HepG2 (cell line): ENCODE data around the gene CHPF. TPM values are rescaled to one million over a fixed set of nuclear protein-coding genes. Genes with fewer than 3 reads are reported as not detected.

Source experiments
- ARNT ChIP-seq: fragments of 450-650 bp; IDR thresholded peaks from 2 replicates; pipeline ENCODE4 v1.6.1; 2017
- CCDC6 ChIP-seq: sonication (generic); formaldehyde crosslinking; IDR thresholded peaks from 2 replicates; pipeline ENCODE4 v1.8.1; 2022; ENCODE audit warnings: mild to moderate bottlenecking, missing genetic modification reagents, moderate library complexity
- GMEB1 ChIP-seq: sonication (generic); formaldehyde crosslinking; IDR thresholded peaks from 2 replicates; pipeline ENCODE4 v1.5.1; 2020; ENCODE audit warnings: missing genetic modification reagents, mild to moderate bottlenecking, borderline replicate concordance
- HMGA1 ChIP-seq: sonication (generic); formaldehyde crosslinking; conservative IDR thresholded peaks from 2 replicates; pipeline ENCODE4 v1.4.0; 2020; ENCODE audit warnings: missing genetic modification reagents
- KDM5A ChIP-seq: fragments of 200-600 bp; sonication (generic); IDR thresholded peaks from 2 replicates; pipeline ENCODE4 v1.7.0; 2018; ENCODE audit warnings: antibody characterized with exemption, mild to moderate bottlenecking, low read length, borderline replicate concordance
- MED8 ChIP-seq: sonication (generic); formaldehyde crosslinking; IDR thresholded peaks from 2 replicates; pipeline ENCODE4 v1.8.1; 2023; ENCODE audit warnings: mild to moderate bottlenecking, missing genetic modification reagents; ENCODE audit not compliant: insufficient replicate concordance
- MEIS1 ChIP-seq: sonication (generic); formaldehyde crosslinking; IDR thresholded peaks from 2 replicates; pipeline ENCODE4 v1.9.0; 2021; ENCODE audit warnings: mild to moderate bottlenecking, missing genetic modification reagents, moderate library complexity, borderline replicate concordance
- NFAT5 ChIP-seq: sonication (generic); formaldehyde crosslinking; IDR thresholded peaks from 2 replicates; pipeline ENCODE4 v1.4.0; 2020; ENCODE audit warnings: missing genetic modification reagents
- NFYB ChIP-seq: sonication (generic); formaldehyde crosslinking; IDR thresholded peaks from 2 replicates; pipeline ENCODE4 v1.4.0; 2020; ENCODE audit warnings: missing genetic modification reagents
- PBX2 ChIP-seq: IDR thresholded peaks from 2 replicates; pipeline ENCODE4 v1.6.1; 2016; ENCODE audit warnings: control low read depth
- PCBP2 ChIP-seq: fragments of 200-400 bp; formaldehyde crosslinking; optimal IDR thresholded peaks from 2 replicates; pipeline ENCODE3; 2018; ENCODE audit warnings: low read length, low read depth; ENCODE audit not compliant: poor library complexity, severe bottlenecking
- RCOR2 ChIP-seq: IDR thresholded peaks from 2 replicates; pipeline ENCODE4 v1.6.1; 2016; ENCODE audit warnings: missing biosample characterization, missing genetic modification reagents
- RFX5 ChIP-seq: IDR thresholded peaks from 2 replicates; pipeline ENCODE4 v1.6.1; 2011; ENCODE audit warnings: low read depth, low read length, improper control_type of control experiment
- SAP130 ChIP-seq: IDR thresholded peaks from 2 replicates; pipeline ENCODE4 v1.6.1; 2016; ENCODE audit warnings: low read depth
- SKI ChIP-seq: fragments of 450-650 bp; IDR thresholded peaks from one replicate; pipeline ENCODE4 v1.6.1; 2018; ENCODE audit warnings: mild to moderate bottlenecking; ENCODE audit not compliant: partially characterized antibody
- ZNF20 ChIP-seq: sonication (generic); formaldehyde crosslinking; IDR thresholded peaks from 2 replicates; pipeline ENCODE4 v1.4.0; 2020; ENCODE audit warnings: mild to moderate bottlenecking, moderate library complexity, missing genetic modification reagents
- ZNF512 ChIP-seq: sonication (generic); formaldehyde crosslinking; IDR thresholded peaks from 2 replicates; pipeline ENCODE4 v1.4.0; 2020; ENCODE audit warnings: mild to moderate bottlenecking, missing genetic modification reagents
- ZNF577 ChIP-seq: sonication (generic); formaldehyde crosslinking; IDR thresholded peaks from 2 replicates; pipeline ENCODE4 v1.4.0; 2020; ENCODE audit warnings: mild to moderate bottlenecking, low read depth, missing genetic modification reagents, borderline replicate concordance
- ZNF678 ChIP-seq: sonication (generic); formaldehyde crosslinking; IDR thresholded peaks from 2 replicates; pipeline ENCODE4 v1.4.0; 2020; ENCODE audit warnings: mild to moderate bottlenecking, missing genetic modification reagents
- polyA plus RNA-seq, 8 experiments: library from polyadenylated mRNA; depleted of rRNA in 3 of 8; stranded (reverse) in 7 of 8; unstranded in 1 of 8; fragments of >200 nt; fragmentation: Illumina TruSeq in 4 of 8; extraction: Trizol in 4 of 8; gene quantifications; 2 replicates each; pipeline versions ENCODE4 v1.2.1 to v1.2.3, GENCODE V29; 2011 to 2016; ENCODE audit warnings: low read depth in 4 of 8, missing spikeins in 1 of 8, mixed read lengths in 1 of 8; ENCODE audit not compliant: insufficient read depth in 1 of 8
- total RNA-seq, 5 experiments: library from RNA; depleted of rRNA; stranded (reverse); fragments of >200 nt; fragmentation: Illumina TruSeq; extraction: Trizol; gene quantifications; 2 replicates each; pipeline ENCODE4 v1.2.3, GENCODE V29; 2016; ENCODE audit warnings: low read depth in 1 of 5

Gene CHPF
- total and polyA plus RNA-seq, 2 of the 13 experiments (the other 11 are each of a cell fraction or from before 2014, with no cell fraction given): 79.6 to 111 TPM

GRCh38 chr2:219542931-219543595 lies 546 bp downstream of the CHPF start (continued):
- TF ChIP-seq ZNF512 (no peak), RCOR2 (CRISPR knock-in tag) (no peak), NFYB (CRISPR knock-in tag) (no peak), PBX2 (CRISPR knock-in tag) (no peak), ZNF577 (no peak), ARNT (no peak), NFAT5 (CRISPR knock-in tag) (no peak), GMEB1 (CRISPR knock-in tag) (no peak), KDM5A (0 out of 2 replicates have a peak, but pooled peaks have one; percentile 22), MED8 (CRISPR knock-in tag) (no peak), MEIS1 (CRISPR knock-in tag) (no peak), ZNF678 (CRISPR knock-in tag) (no peak), PCBP2 (no peak), HMGA1 (CRISPR knock-in tag) (no peak), RFX5 (no peak), SAP130 (CRISPR knock-in tag) (peak; percentile 51), CCDC6 (no peak), SKI (no peak), ZNF20 (CRISPR knock-in tag) (no peak)
